Measurements from ENCODE around the gene MARK2. TPM values are rescaled to one million over a fixed set of nuclear protein-coding genes. Genes with fewer than 3 reads are reported as not detected.

MARK2 gene
- total and polyA plus RNA-seq, 2 of the 8 experiments (the other 6 are each of a cell fraction or from before 2014, with no cell fraction given): 19.3 to 58.5 TPM

DNA sequence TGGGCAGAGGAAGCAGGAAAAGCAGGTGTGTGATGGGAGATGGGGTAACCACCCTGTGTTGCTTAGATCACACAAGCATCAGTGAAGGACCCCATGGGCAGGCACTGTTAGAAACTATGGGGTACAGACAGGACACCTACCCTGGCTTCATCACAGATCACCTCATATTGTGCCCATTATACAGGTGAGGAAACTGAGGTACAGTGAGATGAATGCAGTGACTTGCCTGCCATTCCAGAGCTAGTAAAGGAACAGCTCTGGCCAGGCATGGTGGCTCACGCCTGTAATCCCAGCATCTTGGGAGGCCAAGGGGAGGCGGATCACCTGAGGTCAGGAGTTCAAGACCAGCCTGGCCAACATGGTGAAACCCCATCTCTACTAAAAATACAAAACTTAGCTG, 5.9 kb upstream of the MARK2 start:
- Histone ChIP-seq H2BK12ac (ENCODE audit: low read depth, low read length) (peak overlapping the region; percentile 40; the same call in 1 of the 2 replicates), H3K4me1 (replicated peaks in 1 of 4; ENCODE audit: control insufficient read depth in 3 of 4, insufficient read depth in 4 of 4, low read length in 3 of 4) (peaks cover 6 to 20% (median 11%) of the 10 kb centered on the region in 4 experiments), H2AFZ (ENCODE audit: low read length) (no peak overlapping the region), H3K23me2 (ENCODE audit: low read depth, low read length) (no peaks in the 10 kb centered on the region), H3K4ac (replicated peaks; ENCODE audit: insufficient read length, low read depth, low read length) (no peak overlapping the region), H3K18ac (ENCODE audit: extremely low read depth, low read length) (peak overlapping the region; percentile 9; the same call in 1 of the 2 replicates), H4K91ac (replicated peaks; ENCODE audit: insufficient read length, low read length) (no peak overlapping the region), H3K4me2 (ENCODE audit: insufficient read depth in 1 of 2, low read depth in 2 of 2, low read length in 2 of 2) (no peak overlapping the region), H3K9ac (replicated peaks in 1 of 4; ENCODE audit: extremely low read depth in 1 of 4, low read depth in 3 of 4, low read length in 3 of 4) (no peak overlapping the region), H2BK15ac (ENCODE audit: low read length) (0 out of 2 replicates have a peak overlapping the region, but pooled peaks have one; percentile 2), H4K5ac (ENCODE audit: insufficient read length, low read depth, low read length) (no peak overlapping the region), H2BK5ac (ENCODE audit: low read depth, low read length) (0 out of 2 replicates have a peak overlapping the region, but pooled peaks have one; percentile 55), H3K79me1 (ENCODE audit: low read depth, low read length) (no peaks in the 10 kb centered on the region), H4K8ac (ENCODE audit: extremely low read depth, insufficient read depth, low read length) (no peak overlapping the region), H3K27ac (ENCODE audit: low read depth, low read length) (no peak overlapping the region), H3K14ac (ENCODE audit: insufficient read length) (no peak overlapping the region), H3K9me3 (ENCODE audit: insufficient read depth in 2 of 2, low read depth in 1 of 2, low read length in 1 of 2) (no peaks in the 10 kb centered on the region), H3K4me3 (ENCODE audit: extremely low read depth in 1 of 4, insufficient read depth in 2 of 4, low read depth in 3 of 4, low read length in 4 of 4) (no peak overlapping the region), H2BK120ac (replicated peaks; ENCODE audit: low read depth, low read length) (no peak overlapping the region), H3K23ac (ENCODE audit: insufficient read length) (no peak overlapping the region), H3K36me3 (ENCODE audit: control insufficient read depth in 2 of 4, insufficient read depth in 4 of 4, low read length in 3 of 4) (no peaks in the 10 kb centered on the region; a peak in 1 of 8 replicates), H3K27me3 (replicated peaks in 1 of 4; ENCODE audit: control insufficient read depth in 3 of 4, extremely low read depth in 1 of 4, insufficient read depth in 3 of 4, low read length in 3 of 4) (no peaks in the 10 kb centered on the region), H2BK20ac (ENCODE audit: low read length) (no peak overlapping the region), H3K79me2 (ENCODE audit: control insufficient read depth in 1 of 2, insufficient read depth in 2 of 2, low read length in 2 of 2) (no peaks in the 10 kb centered on the region), H3K56ac (replicated peaks; ENCODE audit: insufficient read length, low read depth, low read length) (no peak overlapping the region), H2AK5ac (ENCODE audit: low read depth, low read length) (no peak overlapping the region), H4K20me1 (replicated peaks in 1 of 2; ENCODE audit: control insufficient read depth in 1 of 2, insufficient read depth in 2 of 2, low read length in 2 of 2) (no peaks in the 10 kb centered on the region)
- FAIRE-seq: no peak
- ChIA-PET CTCF (ENCODE audit: partially characterized antibody) (interaction anchor here (1.0 to 6.1 kb wide), 8 partner anchors 19 to 112 kb away, joined by 3 to 163 read pairs (median 4); no protein-coding TSS in a partner anchor), POLR2A (ENCODE audit: partially characterized antibody) (interaction anchor here (1.0 to 9.0 kb wide), 5 partner anchors 8 to 81 kb away, joined by 3 to 85 read pairs (median 4); no protein-coding TSS in a partner anchor)
- peak; percentile 36; the same call in 1 of the 2 replicates for TF ChIP-seq KDM1A (IDR thresholded peaks at IDR 0.05; ENCODE audit: borderline replicate concordance, low read length)
- TF ChIP-seq SAP30 (IDR thresholded peaks at IDR 0.05; ENCODE audit: insufficient read depth, insufficient replicate concordance, low read length): no peak
- no peak for TF ChIP-seq SIRT6 (IDR thresholded peaks at IDR 0.05; ENCODE audit: low read length)
- no peak for TF ChIP-seq SIX5 (IDR thresholded peaks at IDR 0.05; ENCODE audit: low read depth, low read length)
- WGBS, 2 experiments (ENCODE audit: extremely low coverage in 1 of 2, insufficient coverage in 1 of 2, insufficient read length in 1 of 2, insufficient replicate concordance in 2 of 2, low coverage in 1 of 2, low lambda C conversion rate in 2 of 2, missing lambda C conversion rate in 1 of 2): 85% methylated on average over 2 of the region's 2 CpGs; no CpG with 5 or more reads in 1 of the 2 experiments
- no peak for DNase-seq (ENCODE audit: low read depth in 1 of 2, low spot score in 2 of 2)
